Loucy (cell line): ENCODE results near the gene MPP3.

Experiments
- H2AFZ ChIP-seq: fragments of 200-600 bp; sonication (generic); 2 replicates; pipeline ENCODE4 v1.6.0; 2016; ENCODE audit warnings: antibody characterized with exemption, mild to moderate bottlenecking, low read length, moderate library complexity
- H3F3A ChIP-seq: fragments of 200-600 bp; 2 replicates; pipeline ENCODE4 v1.6.0; 2016; ENCODE audit warnings: antibody characterized with exemption, low read depth, mild to moderate bottlenecking
- H3K27me3 ChIP-seq: fragments of 200-600 bp; sonication (generic); 2 replicates; pipeline ENCODE4 v1.6.1; 2014; ENCODE audit warnings: low read length, mild to moderate bottlenecking; ENCODE audit not compliant: insufficient read depth, poor library complexity, severe bottlenecking
- H3K36me3 ChIP-seq: fragments of 200-600 bp; sonication (generic); 2 replicates; pipeline ENCODE4 v1.6.1; 2016; ENCODE audit warnings: low read length; ENCODE audit not compliant: insufficient read depth
- H3K4me1 ChIP-seq: fragments of 200-600 bp; sonication (generic); 2 replicates; pipeline ENCODE4 v1.5.1; 2014; ENCODE audit warnings: low read length, mild to moderate bottlenecking; ENCODE audit not compliant: insufficient read depth, poor library complexity, severe bottlenecking
- H3K4me2 ChIP-seq: fragments of 200-600 bp; sonication (generic); 2 replicates; pipeline ENCODE4 v1.6.0; 2014; ENCODE audit warnings: antibody characterized with exemption, low read length, low read depth, mild to moderate bottlenecking; ENCODE audit not compliant: poor library complexity, severe bottlenecking
- H3K4me3 ChIP-seq: fragments of 200-600 bp; sonication (generic); 2 replicates; pipeline ENCODE4 v1.5.1; 2014; ENCODE audit warnings: low read length, mild to moderate bottlenecking, mixed read lengths; ENCODE audit not compliant: poor library complexity, severe bottlenecking
- H3K79me2 ChIP-seq: fragments of 200-600 bp; sonication (generic); 2 replicates; pipeline ENCODE4 v1.6.1; 2014; ENCODE audit warnings: low read length; ENCODE audit not compliant: insufficient read depth
- H3K9ac ChIP-seq: fragments of 200-600 bp; sonication (generic); 2 replicates; pipeline ENCODE4 v1.6.0; 2014; ENCODE audit warnings: mild to moderate bottlenecking, low read depth, low read length, moderate library complexity; ENCODE audit not compliant: poor library complexity, severe bottlenecking
- H3K9me2 ChIP-seq: fragments of 200-600 bp; sonication (generic); replicated peaks from 2 replicates; pipeline ENCODE4 v1.6.1; 2016; ENCODE audit warnings: low read depth, low read length, mixed read lengths
- H3K9me3 ChIP-seq: fragments of 200-600 bp; sonication (generic); 2 replicates; pipeline ENCODE4 v1.6.1; 2014; ENCODE audit warnings: mild to moderate bottlenecking, antibody characterized with exemption, low read length, low read depth; ENCODE audit not compliant: insufficient read depth
- H4K20me1 ChIP-seq: fragments of 200-600 bp; sonication (generic); 2 replicates; pipeline ENCODE4 v1.6.0; 2014; ENCODE audit warnings: antibody characterized with exemption, low read length, mild to moderate bottlenecking; ENCODE audit not compliant: insufficient read depth, poor library complexity, severe bottlenecking
- EZH2phosphoT487 ChIP-seq: fragments of 200-600 bp; IDR thresholded peaks from 2 replicates; pipeline ENCODE4 v1.6.1; 2018; ENCODE audit warnings: antibody characterized with exemption, mild to moderate bottlenecking, moderate library complexity, borderline replicate concordance
- TF ChIP-seq, protein P1 (sequence below): fragments of 200-600 bp; sonication (generic); conservative IDR thresholded peaks from 2 replicates; pipeline ENCODE4 v1.5.1; 2014; ENCODE audit warnings: mild to moderate bottlenecking, antibody characterized with exemption, low read length

The MPP3 gene

DNA sequence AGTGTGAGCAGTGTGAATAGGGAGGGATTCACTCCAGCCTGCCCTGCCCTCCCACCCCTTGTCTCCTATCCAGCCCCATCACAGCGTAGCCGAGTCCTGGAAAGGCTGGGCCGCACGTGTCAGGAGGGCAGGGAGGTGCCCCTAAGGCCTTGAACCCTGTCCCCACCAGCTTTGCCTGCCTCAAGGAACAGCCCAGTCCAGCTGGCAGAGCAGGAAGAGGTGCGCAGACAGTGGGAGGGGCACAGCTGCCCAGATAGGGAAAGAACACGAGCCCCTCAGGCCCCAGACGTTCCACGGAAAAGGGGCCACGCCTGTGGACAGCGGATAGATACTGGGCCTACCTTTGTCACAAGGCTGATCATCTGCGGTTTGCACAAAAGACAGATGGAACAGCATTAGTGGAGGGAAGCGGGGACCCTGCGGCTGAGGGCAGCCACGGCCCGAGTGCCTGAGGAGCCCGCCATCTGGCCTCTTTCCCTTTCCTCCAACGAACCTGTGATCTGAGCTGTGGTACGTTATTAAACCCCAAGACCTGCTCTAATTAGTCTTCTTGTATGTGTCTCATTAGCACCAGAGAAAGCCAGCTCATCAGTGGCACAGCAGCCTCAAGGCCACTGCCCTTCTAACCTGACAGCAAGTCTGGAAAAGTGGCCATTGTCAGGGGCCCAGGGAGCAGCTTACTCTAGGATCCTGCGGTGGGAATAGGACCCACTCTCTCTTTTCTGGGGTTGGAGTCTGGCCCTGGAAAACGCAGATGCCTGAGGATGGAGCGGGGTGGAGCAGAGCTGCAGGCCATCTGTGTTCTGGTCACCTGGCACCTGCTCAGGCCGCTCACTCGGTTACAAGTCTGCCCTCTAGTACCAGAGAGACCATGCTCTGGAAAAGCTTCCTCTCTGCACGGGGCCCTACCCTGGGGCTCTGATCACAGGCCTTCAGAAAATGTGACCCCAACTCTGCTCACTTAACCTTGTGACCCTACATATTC is 16.3 kb downstream of the MPP3 start:
- no peaks in the 10 kb centered on the region for H3K9me2 ChIP-seq
- no peak overlapping the region for H3K4me3 ChIP-seq
- H4K20me1 ChIP-seq: no peaks in the 10 kb centered on the region
- H3F3A ChIP-seq: no peaks in the 10 kb centered on the region
- no peak overlapping the region for H3K9ac ChIP-seq
- TF ChIP-seq, protein P1, sequence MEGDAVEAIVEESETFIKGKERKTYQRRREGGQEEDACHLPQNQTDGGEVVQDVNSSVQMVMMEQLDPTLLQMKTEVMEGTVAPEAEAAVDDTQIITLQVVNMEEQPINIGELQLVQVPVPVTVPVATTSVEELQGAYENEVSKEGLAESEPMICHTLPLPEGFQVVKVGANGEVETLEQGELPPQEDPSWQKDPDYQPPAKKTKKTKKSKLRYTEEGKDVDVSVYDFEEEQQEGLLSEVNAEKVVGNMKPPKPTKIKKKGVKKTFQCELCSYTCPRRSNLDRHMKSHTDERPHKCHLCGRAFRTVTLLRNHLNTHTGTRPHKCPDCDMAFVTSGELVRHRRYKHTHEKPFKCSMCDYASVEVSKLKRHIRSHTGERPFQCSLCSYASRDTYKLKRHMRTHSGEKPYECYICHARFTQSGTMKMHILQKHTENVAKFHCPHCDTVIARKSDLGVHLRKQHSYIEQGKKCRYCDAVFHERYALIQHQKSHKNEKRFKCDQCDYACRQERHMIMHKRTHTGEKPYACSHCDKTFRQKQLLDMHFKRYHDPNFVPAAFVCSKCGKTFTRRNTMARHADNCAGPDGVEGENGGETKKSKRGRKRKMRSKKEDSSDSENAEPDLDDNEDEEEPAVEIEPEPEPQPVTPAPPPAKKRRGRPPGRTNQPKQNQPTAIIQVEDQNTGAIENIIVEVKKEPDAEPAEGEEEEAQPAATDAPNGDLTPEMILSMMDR: no peak
- TF ChIP-seq EZH2phosphoT487: no peak
- H3K27me3 ChIP-seq: no peaks in the 10 kb centered on the region
- no peaks in the 10 kb centered on the region for H3K36me3 ChIP-seq
- H3K4me1 ChIP-seq: no peaks in the 10 kb centered on the region
- H2AFZ ChIP-seq: no peak overlapping the region
- H3K9me3 ChIP-seq: no peaks in the 10 kb centered on the region
- no peaks in the 10 kb centered on the region for H3K79me2 ChIP-seq
- H3K4me2 ChIP-seq: no peak overlapping the region

DNA sequence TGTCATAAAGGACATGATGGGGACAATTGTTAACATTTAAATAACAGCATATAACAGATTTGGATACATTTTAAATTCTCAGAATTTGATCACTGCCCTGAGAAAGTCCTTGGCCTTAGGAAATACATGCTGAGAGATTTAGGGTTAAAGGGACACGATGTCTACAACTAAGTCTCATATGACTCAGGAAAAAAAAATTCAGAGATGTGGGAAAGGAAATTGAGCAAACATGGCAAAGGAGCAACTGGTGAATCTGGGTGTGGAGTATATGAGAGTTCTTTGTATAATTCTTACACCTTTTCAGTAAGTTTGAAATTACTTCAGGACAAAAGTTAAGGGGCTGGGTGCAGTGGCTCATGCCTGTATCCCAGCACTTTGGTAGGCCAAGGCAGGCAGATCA is 18.2 kb downstream of the MPP3 start:
- H3K27me3 ChIP-seq: no peaks in the 10 kb centered on the region
- no peaks in the 10 kb centered on the region for H3K36me3 ChIP-seq
- H4K20me1 ChIP-seq: no peaks in the 10 kb centered on the region
- no peak overlapping the region for H3K4me3 ChIP-seq
- no peaks in the 10 kb centered on the region for H3K79me2 ChIP-seq
- no peak overlapping the region for H3K4me2 ChIP-seq
- no peaks in the 10 kb centered on the region for H3K9me3 ChIP-seq
- TF ChIP-seq, protein P1: no peak
- no peak for TF ChIP-seq EZH2phosphoT487
- H3K9ac ChIP-seq: no peak overlapping the region
- no peaks in the 10 kb centered on the region for H3K4me1 ChIP-seq
- no peaks in the 10 kb centered on the region for H3F3A ChIP-seq
- H2AFZ ChIP-seq: no peak overlapping the region
- no peaks in the 10 kb centered on the region for H3K9me2 ChIP-seq

DNA sequence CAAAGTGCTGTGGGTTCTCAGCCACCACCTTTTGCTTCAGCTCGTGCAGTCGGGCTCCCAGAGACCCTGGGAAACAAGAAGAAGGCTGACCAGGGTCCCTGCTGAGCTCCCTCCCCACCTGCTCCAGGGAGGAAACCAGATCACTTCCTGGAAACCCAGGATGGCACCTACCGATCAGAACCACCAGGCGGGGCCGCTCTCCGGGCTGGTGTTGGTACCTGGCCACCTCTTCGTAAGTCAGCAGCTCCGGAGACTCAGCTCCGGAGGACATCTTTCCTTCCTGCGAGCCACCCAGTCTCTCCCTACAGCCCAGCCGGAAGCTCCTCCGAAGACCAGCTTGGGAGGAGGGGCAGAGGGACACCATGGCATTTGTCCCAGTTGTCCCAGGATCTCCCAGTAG is 18.9 kb downstream of the MPP3 start:
- Histone ChIP-seq H3K36me3 (no peaks in the 10 kb centered on the region), H3K4me1 (no peaks in the 10 kb centered on the region), H3K4me2 (no peak overlapping the region), H4K20me1 (no peaks in the 10 kb centered on the region), H3K9ac (no peak overlapping the region), H3K4me3 (no peak overlapping the region), H3F3A (no peaks in the 10 kb centered on the region), H3K79me2 (no peaks in the 10 kb centered on the region), H3K9me3 (no peaks in the 10 kb centered on the region), H3K9me2 (no peaks in the 10 kb centered on the region), H3K27me3 (no peaks in the 10 kb centered on the region), H2AFZ (no peak overlapping the region)
- no peak for TF ChIP-seq EZH2phosphoT487
- TF ChIP-seq, protein P1: no peak
